ENCODE data around the gene GOLGA6B. TPM values are rescaled to one million over a fixed set of nuclear protein-coding genes. Genes with fewer than 3 reads are reported as not detected.

GOLGA6B gene
- total RNA-seq, 1 experiment from 2014 or later = 0.33 TPM

DNA sequence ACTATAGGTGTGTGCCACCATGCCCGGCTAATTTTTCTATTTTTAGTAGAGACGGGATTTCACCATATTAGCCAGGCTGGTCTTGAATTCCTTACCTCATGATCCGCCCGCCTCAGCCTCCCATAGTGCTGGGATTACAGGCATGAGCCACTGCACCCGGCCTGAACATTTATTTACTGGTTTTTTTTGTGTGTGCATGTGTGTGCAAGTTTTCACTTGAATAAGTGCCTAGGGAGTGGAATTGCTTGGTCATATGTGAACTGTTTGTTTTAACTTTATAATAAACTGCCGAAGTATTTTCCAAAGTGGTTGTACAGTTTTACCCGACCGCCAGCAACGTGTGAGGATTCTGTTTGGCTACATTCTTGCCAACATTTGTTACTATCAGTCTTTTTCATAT lies 45.6 kb downstream of the GOLGA6B start:
- H3K9ac ChIP-seq (ENCODE audit: extremely low read depth, insufficient read length, low read length) = no peak overlapping the region
- H3K79me2 ChIP-seq (ENCODE audit: insufficient read depth, low read length) = peaks cover 3% of the 10 kb centered on the region; the same call in 1 of the 2 replicates
- Mint-ChIP-seq H3K27ac (no peak overlapping the region; a peak in 1 of 7 replicates), H3K4me3 (no peak overlapping the region), H3K27me3 (ENCODE audit: low read depth) (no peaks in the 10 kb centered on the region), H3K4me1 (no peaks in the 10 kb centered on the region), H3K9me3 (no peaks in the 10 kb centered on the region), H3K36me3 (ENCODE audit: insufficient read depth in 1 of 3, low read depth in 3 of 3) (peaks cover 0 to 4% (median 0%) of the 10 kb centered on the region in 3 experiments; a peak in 1 of 7 replicates)
- no peak overlapping the region for H3T11ph ChIP-seq (ENCODE audit: low read length)
- TF ChIP-seq, protein P1, sequence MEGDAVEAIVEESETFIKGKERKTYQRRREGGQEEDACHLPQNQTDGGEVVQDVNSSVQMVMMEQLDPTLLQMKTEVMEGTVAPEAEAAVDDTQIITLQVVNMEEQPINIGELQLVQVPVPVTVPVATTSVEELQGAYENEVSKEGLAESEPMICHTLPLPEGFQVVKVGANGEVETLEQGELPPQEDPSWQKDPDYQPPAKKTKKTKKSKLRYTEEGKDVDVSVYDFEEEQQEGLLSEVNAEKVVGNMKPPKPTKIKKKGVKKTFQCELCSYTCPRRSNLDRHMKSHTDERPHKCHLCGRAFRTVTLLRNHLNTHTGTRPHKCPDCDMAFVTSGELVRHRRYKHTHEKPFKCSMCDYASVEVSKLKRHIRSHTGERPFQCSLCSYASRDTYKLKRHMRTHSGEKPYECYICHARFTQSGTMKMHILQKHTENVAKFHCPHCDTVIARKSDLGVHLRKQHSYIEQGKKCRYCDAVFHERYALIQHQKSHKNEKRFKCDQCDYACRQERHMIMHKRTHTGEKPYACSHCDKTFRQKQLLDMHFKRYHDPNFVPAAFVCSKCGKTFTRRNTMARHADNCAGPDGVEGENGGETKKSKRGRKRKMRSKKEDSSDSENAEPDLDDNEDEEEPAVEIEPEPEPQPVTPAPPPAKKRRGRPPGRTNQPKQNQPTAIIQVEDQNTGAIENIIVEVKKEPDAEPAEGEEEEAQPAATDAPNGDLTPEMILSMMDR (conservative IDR thresholded peaks at IDR 0.05) = no peak
- no peak overlapping the region for H2BK12ac ChIP-seq (ENCODE audit: insufficient read length, low read depth, low read length)
- H3K14ac ChIP-seq (ENCODE audit: insufficient read depth, low read length) = no peak overlapping the region
- no peak overlapping the region for H3K27ac ChIP-seq (ENCODE audit: insufficient read length, low read depth, low read length)
- WGBS (ENCODE audit: extremely low coverage, insufficient read length, low lambda C conversion rate) = no CpG with 5 or more reads among the region's 9 CpGs
- no peak overlapping the region for H4K5ac ChIP-seq (ENCODE audit: insufficient read length, low read depth, low read length)
- H3K4ac ChIP-seq (ENCODE audit: low read depth, low read length) = no peak overlapping the region
- H2AK5ac ChIP-seq (ENCODE audit: insufficient read length, low read length) = no peak overlapping the region
- H3K4me2 ChIP-seq (ENCODE audit: insufficient read depth, insufficient read length, low read length) = no peak overlapping the region
- H4K91ac ChIP-seq (ENCODE audit: insufficient read length, low read depth, low read length) = no peak overlapping the region
- no peaks in the 10 kb centered on the region for H3K27me3 ChIP-seq (ENCODE audit: insufficient read depth, low read length)
- no peak overlapping the region for H2AFZ ChIP-seq (ENCODE audit: low read length)
- no peaks in the 10 kb centered on the region for H3K4me1 ChIP-seq (ENCODE audit: insufficient read depth, low read length)
- H3K79me1 ChIP-seq (ENCODE audit: insufficient read depth, low read depth, low read length, poor library complexity, severe bottlenecking) = no peaks in the 10 kb centered on the region
- no peak for DNase-seq
- no peak overlapping the region for H2BK20ac ChIP-seq (ENCODE audit: low read depth, low read length, poor library complexity, severe bottlenecking)
- no peaks in the 10 kb centered on the region for H3K9me3 ChIP-seq (ENCODE audit: control insufficient read depth, low read depth, low read length)
- H3K23me2 ChIP-seq (ENCODE audit: insufficient read length, low read depth, low read length, poor library complexity, severe bottlenecking) = no peaks in the 10 kb centered on the region
- H2BK120ac ChIP-seq (ENCODE audit: low read depth, low read length, poor library complexity, severe bottlenecking) = no peak overlapping the region
- no peak overlapping the region for H3K18ac ChIP-seq (ENCODE audit: insufficient read length, low read depth, low read length)
- no peak overlapping the region for H3K23ac ChIP-seq (ENCODE audit: insufficient read length, low read depth, low read length)
- H3K56ac ChIP-seq (ENCODE audit: insufficient read length, low read depth, low read length) = no peak overlapping the region
- no peak overlapping the region for H2BK15ac ChIP-seq (ENCODE audit: low read depth, low read length)
- H4K8ac ChIP-seq (replicated peaks; ENCODE audit: insufficient read length, low read depth, low read length) = no peak overlapping the region
- H2BK5ac ChIP-seq (ENCODE audit: insufficient read length, low read length) = no peak overlapping the region
- no peaks in the 10 kb centered on the region for H4K20me1 ChIP-seq (ENCODE audit: control insufficient read depth, insufficient read depth, insufficient read length)

Measured in H9 (cell line).